GM12878 (cell line): ENCODE data around the gene OPN5. TPM values are rescaled to one million over a fixed set of nuclear protein-coding genes. Genes with fewer than 3 reads are reported as not detected.

Source experiments
- ATAC-seq: fragments of 200-7000 bp; cut with Tn5 transposase; 3 replicates; pipeline ENCODE4 v1.9.1; 2020; ENCODE audit warnings: mild to moderate bottlenecking, moderate library complexity
- BruUV-seq: library from RNA; stranded (reverse); fragments of 400-500 nt; replicated peaks from 2 replicates; lab custom pipeline; 2021; lab: Mats Ljungman, UMichigan
- CTCF ChIA-PET: fragments of 300-600 bp; sonication (Branson Sonifier 250); formaldehyde crosslinking; extraction: SDS; loops from one replicate; lab custom pipeline; 2021; ENCODE audit warnings: inconsistent platforms; lab: Yijun Ruan, JAX
- POLR2A ChIA-PET: fragments of 350-600 bp; formaldehyde crosslinking; extraction: SDS; loops from one replicate; lab custom pipeline; 2021; ENCODE audit warnings: inconsistent platforms; lab: Charles Lee
- RAD21 ChIA-PET: fragments of 300-600 bp; sonication (Branson Sonifier 250); formaldehyde crosslinking; loops from one replicate; lab custom pipeline; 2023; ENCODE audit warnings: antibody characterized with exemption; ENCODE audit not compliant: unreplicated experiment; lab: Charles Lee
- SMC1A ChIA-PET: fragments of 300-600 bp; sonication (Branson Sonifier 250); formaldehyde crosslinking; loops from one replicate; lab custom pipeline; 2023; ENCODE audit not compliant: unreplicated experiment, uncharacterized antibody; lab: Charles Lee
- DNase-seq: peaks from one replicate; pipeline ENCODE4 v3.0.0-alpha.2; 2011; ENCODE audit warnings: low read depth, low spot score
- FAIRE-seq: peaks from 3 replicates; lab custom pipeline; 2011; peaks lifted over from hg19 to GRCh38; lab: Jason Lieb, UNC
- H2AFZ ChIP-seq: 2 replicates; pipeline ENCODE4 v1.6.0; 2011; ENCODE audit warnings: low read depth, low read length, control low read depth; ENCODE audit not compliant: control insufficient read depth
- H3K27ac ChIP-seq: 2 replicates; pipeline ENCODE4 v1.5.1; 2011; ENCODE audit warnings: control low read depth; ENCODE audit not compliant: control insufficient read depth, insufficient read depth
- H3K27me3 ChIP-seq, 2 experiments: replicated peaks in 1 of 2; 2 replicates each; pipeline versions ENCODE4 v1.6.0 to v1.6.1; 2011; ENCODE audit warnings: low read length in 1 of 2; ENCODE audit not compliant: control insufficient read depth in 2 of 2, insufficient read depth in 2 of 2
- H3K36me3 ChIP-seq, 2 experiments: 2 replicates each; pipeline ENCODE4 v1.5.1; 2011; ENCODE audit warnings: low read length in 1 of 2; ENCODE audit not compliant: control insufficient read depth in 2 of 2, insufficient read depth in 2 of 2
- H3K4me1 ChIP-seq: 2 replicates; pipeline ENCODE4 v1.6.1; 2011; ENCODE audit warnings: mild to moderate bottlenecking, low read length, moderate library complexity, mixed read lengths; ENCODE audit not compliant: control insufficient read depth, insufficient read depth
- H3K4me2 ChIP-seq: 2 replicates; pipeline ENCODE4 v1.6.0; 2011; ENCODE audit warnings: control low read depth; ENCODE audit not compliant: control insufficient read depth, insufficient read depth
- H3K4me3 ChIP-seq: fragments of 200-600 bp; sonication (generic); 2 replicates; pipeline ENCODE4 v1.5.1; 2016
- H3K79me2 ChIP-seq: 2 replicates; pipeline ENCODE4 v1.6.0; 2011; ENCODE audit warnings: low read length; ENCODE audit not compliant: control insufficient read depth, insufficient read depth
- H3K9ac ChIP-seq: 2 replicates; pipeline ENCODE4 v1.8.0; 2011; ENCODE audit warnings: low read length, control low read depth, mixed read lengths; ENCODE audit not compliant: control insufficient read depth, insufficient read depth
- H3K9me3 ChIP-seq: replicated peaks from 3 replicates; pipeline ENCODE4 v1.5.1; 2011; ENCODE audit warnings: mild to moderate bottlenecking, low read length; ENCODE audit not compliant: control insufficient read depth, insufficient read depth
- H4K20me1 ChIP-seq: 2 replicates; pipeline ENCODE4 v1.6.0; 2011; ENCODE audit not compliant: control insufficient read depth, insufficient read depth
- CHD1 ChIP-seq: IDR thresholded peaks from 2 replicates; pipeline ENCODE4 v1.6.1; 2012; ENCODE audit warnings: low read depth, low read length, improper control_type of control experiment
- CREM ChIP-seq: IDR thresholded peaks from 2 replicates; pipeline ENCODE4 v1.6.1; 2014; ENCODE audit warnings: antibody characterized with exemption, low read depth
- FOXK2 ChIP-seq: fragments of 450-650 bp; IDR thresholded peaks from 2 replicates; pipeline ENCODE4 v1.6.1; 2017; ENCODE audit warnings: mild to moderate bottlenecking, moderate library complexity
- FOXM1 ChIP-seq: IDR thresholded peaks from 2 replicates; pipeline ENCODE4 v1.6.1; 2012; ENCODE audit warnings: low read depth, mild to moderate bottlenecking, inconsistent platforms, low read length, moderate library complexity
- IRF4 ChIP-seq: IDR thresholded peaks from 2 replicates; pipeline ENCODE4 v1.6.1; 2011; ENCODE audit warnings: low read depth, low read length
- RUNX3 ChIP-seq: IDR thresholded peaks from 2 replicates; pipeline ENCODE4 v1.6.1; 2012; ENCODE audit warnings: low read length, inconsistent platforms
- ZBTB4 ChIP-seq: fragments of 450-650 bp; formaldehyde crosslinking; IDR thresholded peaks from 2 replicates; pipeline ENCODE4 v1.4.0; 2022; ENCODE audit warnings: mild to moderate bottlenecking, moderate library complexity
- WGBS: methylation state at CpG from one replicate; pipeline ENCODE4 v1.1.6; 2016; ENCODE audit warnings: low lambda C conversion rate; ENCODE audit not compliant: insufficient replicate concordance, insufficient coverage; ENCODE audit errors: missing lambda C conversion rate; 5-methylcytosine and 5-hydroxymethylcytosine counted together
- in situ Hi-C: fragments of 300-500 bp; cut with MboI; formaldehyde crosslinking; loops from 9 replicates; pipeline ENCODE4 v1.14.3; 2018; ENCODE audit warnings: mixed read lengths
- intact Hi-C: fragments of 100-400 bp; cut with micrococcal nuclease; formaldehyde crosslinking; loops from one replicate; pipeline ENCODE4 v1.14.2; 2022; ENCODE audit not compliant: unreplicated experiment
- polyA plus RNA-seq, 11 experiments: library from polyadenylated mRNA; depleted of rRNA in 4 of 11; unstranded in 6 of 11; stranded (reverse) in 5 of 11; fragments of >200 nt; fragmentation: Nextera tagmentation in 4 of 11; fragmentation: Illumina TruSeq in 1 of 11; extraction: Ambion mirVana in 4 of 11; extraction: Trizol in 1 of 11; gene quantifications; 1 replicate in 1 of 11; 2 replicates in 10 of 11; pipeline versions ENCODE4 v1.2.1 to v1.2.3, GENCODE V29; 2011 to 2016; ENCODE audit warnings: inconsistent platforms in 2 of 11, missing spikeins in 2 of 11, low read depth in 1 of 11
- total RNA-seq, 4 experiments: library from RNA; depleted of rRNA in 3 of 4; stranded (reverse); fragments of >200 nt in 3 of 4; fragmentation: Illumina TruSeq in 1 of 4; extraction: Trizol in 1 of 4; gene quantifications; 2 replicates each; pipeline versions ENCODE4 v1.2.1 to v1.2.3, GENCODE V29; 2013 to 2021

The OPN5 gene
- total and polyA plus RNA-seq, 10 of the 15 experiments (the other 5 are each of a cell fraction or from before 2014, with no cell fraction given): not detected

GRCh38 chr6:47749757-47750156, 32.1 kb upstream of the OPN5 start:
- no TSS peak for BruUV-seq

More at GRCh38 chr6:47749757-47750156, 32.1 kb upstream of the OPN5 start:
- TF ChIP-seq CREM (0 out of 2 replicates have a peak, but pooled peaks have one; percentile 20), FOXM1 (peak; percentile 37; the same call in 1 of the 2 replicates), IRF4 (no peak), CHD1 (no peak), ZBTB4 (no peak), FOXK2 (no peak), RUNX3 (peak; percentile 41; the same call in 1 of the 2 replicates)
- RAD21 ChIA-PET: no interaction called here
- Histone ChIP-seq H3K4me3 (no peak overlapping the region), H3K4me1 (no peaks in the 10 kb centered on the region), H3K9ac (no peak overlapping the region), H3K79me2 (no peaks in the 10 kb centered on the region), H3K27me3 (no peaks in the 10 kb centered on the region), H3K9me3 (no peaks in the 10 kb centered on the region), H2AFZ (no peak overlapping the region), H3K4me2 (no peak overlapping the region), H3K27ac (no peak overlapping the region), H3K36me3 (no peaks in the 10 kb centered on the region), H4K20me1 (no peaks in the 10 kb centered on the region)
- FAIRE-seq (peak; percentile 47), DNase-seq (no peak), ATAC-seq (no peak)
- intact Hi-C loops (no loop called here), in situ Hi-C loops (no loop called here)
- POLR2A ChIA-PET: no interaction called here
- 0% methylated on average over 1 of the region's 1 CpG for WGBS
- SMC1A ChIA-PET: interaction anchor here (2.2 kb wide), 1 partner anchor 118 kb away, joined by 7 read pairs; no protein-coding TSS in a partner anchor
- CTCF ChIA-PET: interaction anchor here (1.5 to 1.7 kb wide), 2 partner anchors 15 to 30 kb away, joined by 4 to 5 read pairs; no protein-coding TSS in a partner anchor
